AG04449 (cell line): Measurements from ENCODE around the gene COL23A1.

Source experiments
- CTCF ChIA-PET: fragments of 350-600 bp; formaldehyde crosslinking; extraction: SDS; loops from one replicate; lab custom pipeline; 2021; ENCODE audit warnings: antibody characterized with exemption; lab: Yijun Ruan, JAX
- POLR2A ChIA-PET: fragments of 400-600, 350-600 bp; formaldehyde crosslinking; extraction: SDS; loops from one replicate; lab custom pipeline; 2020; ENCODE audit warnings: antibody characterized with exemption, inconsistent platforms; lab: Yijun Ruan, JAX
- DNase-seq: peaks from one replicate; pipeline ENCODE4 v3.0.0-alpha.2; 2010; ENCODE audit warnings: low read depth, low spot score
- H3K4me3 ChIP-seq: 2 replicates; pipeline ENCODE4 v1.5.1; 2011; ENCODE audit warnings: low read depth, mild to moderate bottlenecking, control low read depth, low read length
- CTCF ChIP-seq: IDR thresholded peaks from one replicate; pipeline ENCODE4 v1.5.1; 2011; ENCODE audit warnings: mild to moderate bottlenecking, moderate library complexity, low read length, control low read depth, inconsistent platforms; ENCODE audit not compliant: insufficient read depth; ENCODE audit errors: missing control alignments

Gene COL23A1

GRCh38 chr5:178236679-178237078 is 353.5 kb downstream of the COL23A1 start:
- H3K4me3 ChIP-seq = no peak overlapping the region
- POLR2A ChIA-PET = interaction anchor here (0.7 kb wide), 1 partner anchor 9 kb away, joined by 3 read pairs; no protein-coding TSS in a partner anchor
- CTCF ChIA-PET = interaction anchor here (1.0 to 2.3 kb wide), 2 partner anchors 16 to 179 kb away, joined by 3 to 13 read pairs; no protein-coding TSS in a partner anchor
- no peak for TF ChIP-seq CTCF
- no peak for DNase-seq

GRCh38 chr5:178236126-178236525 is 354.1 kb downstream of the COL23A1 start:
- ChIA-PET CTCF (interaction anchor here (1.0 to 2.3 kb wide), 6 partner anchors 8 to 1258 kb away, joined by 3 to 16 read pairs (median 4); no protein-coding TSS in a partner anchor), POLR2A (interaction anchor here (0.7 kb wide), 1 partner anchor 9 kb away, joined by 3 read pairs; no protein-coding TSS in a partner anchor)
- DNase-seq = no peak
- H3K4me3 ChIP-seq = no peak overlapping the region
- TF ChIP-seq CTCF = no peak

- no peak for DNase-seq
- H3K4me3 ChIP-seq = no peak overlapping the region
- POLR2A ChIA-PET = interaction anchor here (0.8 kb wide), 1 partner anchor 31 kb away, joined by 3 read pairs; the partner anchor contains the start of gene HNRNPAB
- CTCF ChIA-PET = interaction anchor here (0.8 to 2.3 kb wide), 13 partner anchors 8 to 1258 kb away, joined by 3 to 16 read pairs (median 4); no protein-coding TSS in a partner anchor
- no peak for TF ChIP-seq CTCF
Observed at GRCh38 chr5:178235588-178235974, 354.6 kb downstream of the COL23A1 start.

- TF ChIP-seq CTCF = peak; percentile 68
- H3K4me3 ChIP-seq = no peak overlapping the region
- ChIA-PET POLR2A (interaction anchor here (0.8 kb wide), 1 partner anchor 31 kb away, joined by 3 read pairs; the partner anchor contains the start of gene HNRNPAB), CTCF (interaction anchor here (0.7 to 2.3 kb wide), 15 partner anchors 9 to 1259 kb away, joined by 3 to 16 read pairs (median 3); no protein-coding TSS in a partner anchor)
- no peak for DNase-seq
Observed at GRCh38 chr5:178234750-178235587, 355.2 kb downstream of the COL23A1 start.

GRCh38 chr5:178234121-178234749 is 356.0 kb downstream of the COL23A1 start:
- DNase-seq = no peak
- no peak overlapping the region for H3K4me3 ChIP-seq
- ChIA-PET CTCF (interaction anchor here (0.7 to 2.3 kb wide), 11 partner anchors 8 to 1259 kb away, joined by 3 to 16 read pairs (median 4); no protein-coding TSS in a partner anchor), POLR2A (no interaction called here)
- TF ChIP-seq CTCF = no peak
